Measurements from ENCODE around the gene SRSF3. TPM values are rescaled to one million over a fixed set of nuclear protein-coding genes. Genes with fewer than 3 reads are reported as not detected.

The SRSF3 gene
- total and polyA plus RNA-seq, 9 of the 15 experiments (the other 6 are each of a cell fraction or from before 2014, with no cell fraction given), result 337 to 1,200 (median 518) TPM

GRCh38 chr6:36598326-36598725 lies 4.2 kb downstream of the SRSF3 start:
- CTCF ChIA-PET (ENCODE audit: low intra/inter-chr PET ratio), result no interaction called here

More at GRCh38 chr6:36598326-36598725, 4.2 kb downstream of the SRSF3 start:
- Histone ChIP-seq H3K4me1 (replicated peaks in 1 of 2; ENCODE audit: control insufficient read depth in 2 of 2, insufficient read depth in 2 of 2, low read length in 2 of 2) (peaks cover 20 to 38% of the 10 kb centered on the region in 2 experiments), H3K79me2 (ENCODE audit: control insufficient read depth, insufficient read depth, low read length) (peaks cover 98% of the 10 kb centered on the region), H3K36me3 (ENCODE audit: control insufficient read depth, insufficient read depth, low read length) (peaks cover 84% of the 10 kb centered on the region), H3K4me2 (ENCODE audit: insufficient read depth, low read length) (peak overlapping the region; percentile 65), H3K27ac (ENCODE audit: extremely low read depth, low read depth, low read length) (no peak overlapping the region), H3K9ac (ENCODE audit: insufficient read depth in 1 of 2, low read depth in 2 of 2, low read length in 2 of 2) (peak overlapping the region in 1 of 2 experiments; percentile 92; a peak in 2 of 4 replicates), H3K4me3 (peak overlapping the region; percentile 20; the same call in 1 of the 2 replicates), H2AFZ (ENCODE audit: low read depth, low read length) (no peak overlapping the region), H3K9me3 (replicated peaks; ENCODE audit: control insufficient read depth, insufficient read depth, low read depth, low read length) (no peaks in the 10 kb centered on the region; the same call in 1 of the 2 replicates), H3K9me1 (ENCODE audit: control insufficient read depth, insufficient read depth, low read length) (peaks cover 18% of the 10 kb centered on the region), H3K27me3 (ENCODE audit: control insufficient read depth in 2 of 2, insufficient read depth in 2 of 2, low read length in 2 of 2) (no peaks in the 10 kb centered on the region), H4K20me1 (replicated peaks; ENCODE audit: control insufficient read depth, insufficient read depth, low read length) (peaks cover 67% of the 10 kb centered on the region)
- no peak for ATAC-seq
- in situ Hi-C loops (cut with MboI), result no loop called here
- intact Hi-C loops (cut with micrococcal nuclease), result no loop called here
- no peak for DNase-seq (ENCODE audit: extremely low read depth in 1 of 4, low spot score in 3 of 4)
- no peak for FAIRE-seq
- BruUV-seq (replicated peaks), result no TSS peak
- no peak for TF ChIP-seq TCF7L2 (IDR thresholded peaks at IDR 0.05; ENCODE audit: low read depth, low read length)
- TF ChIP-seq SNAPC5 (CRISPR knock-in tag; IDR thresholded peaks at IDR 0.05), result no peak
- TF ChIP-seq ZFPM2 (CRISPR knock-in tag; IDR thresholded peaks at IDR 0.05), result no peak
- TF ChIP-seq DPF2 (IDR thresholded peaks at IDR 0.05), result no peak
- TF ChIP-seq SP1 (CRISPR knock-in tag; IDR thresholded peaks at IDR 0.05), result 0 out of 2 replicates have a peak, but pooled peaks have one; percentile 41
- TF ChIP-seq CHD1 (IDR thresholded peaks at IDR 0.05; ENCODE audit: low read length), result peak; percentile 6
- peak; percentile 17 for TF ChIP-seq PRDM10 (IDR thresholded peaks at IDR 0.05; ENCODE audit: partially characterized antibody)
- TF ChIP-seq RBFOX2 (IDR thresholded peaks at IDR 0.05; ENCODE audit: low read depth, low read length), result peak; percentile 37; the same call in 1 of the 2 replicates
- TF ChIP-seq MTF1 (CRISPR knock-in tag; IDR thresholded peaks at IDR 0.05; ENCODE audit: borderline replicate concordance), result no peak
- POLR2A ChIA-PET, result interaction anchor here (0.6 to 9.8 kb wide), 17 partner anchors 11 to 175 kb away, joined by 3 to 239 read pairs (median 5); partner anchors contain the start of gene CDKN1A
- WGBS (ENCODE audit: insufficient coverage, low coverage, missing lambda C conversion rate), result 56% methylated on average over 9 of the region's 9 CpGs
